Endothelial cell of umbilical vein (primary cell): ENCODE data around the gene MIA3. TPM values are rescaled to one million over a fixed set of nuclear protein-coding genes. Genes with fewer than 3 reads are reported as not detected.

Experiments used
- BruUV-seq: library from RNA; stranded (reverse); fragments of 400-500 nt; replicated peaks from 2 replicates; lab custom pipeline; 2021; lab: Mats Ljungman, UMichigan
- CTCF ChIA-PET: fragments of 300-600, 350-600 bp; sonication (Branson Sonifier 250); formaldehyde crosslinking; loops from one replicate; lab custom pipeline; 2021; ENCODE audit warnings: antibody characterized with exemption, inconsistent platforms; lab: Charles Lee
- POLR2A ChIA-PET: fragments of 300-600, 350-600 bp; sonication (Branson Sonifier 250); formaldehyde crosslinking; loops from one replicate; lab custom pipeline; 2021; ENCODE audit warnings: antibody characterized with exemption, inconsistent platforms; lab: Charles Lee
- DNase-seq: peaks from one replicate; pipeline ENCODE4 v3.0.0-alpha.2; 2011; ENCODE audit warnings: low read depth, low spot score
- FAIRE-seq: peaks from 2 replicates; lab custom pipeline; 2011; peaks lifted over from hg19 to GRCh38; lab: Jason Lieb, UNC
- H2AFZ ChIP-seq: 2 replicates; pipeline ENCODE4 v1.6.0; 2012; ENCODE audit warnings: low read depth, low read length, control low read depth, inconsistent platforms
- H3K27ac ChIP-seq: 2 replicates; pipeline ENCODE4 v1.5.1; 2011; ENCODE audit warnings: low read depth, mild to moderate bottlenecking, control low read depth, low read length, moderate library complexity; ENCODE audit not compliant: insufficient read depth
- H3K27me3 ChIP-seq, 2 experiments: 2 replicates each; pipeline versions ENCODE4 v1.6.0 to v1.6.1; 2011; ENCODE audit warnings: low read length in 2 of 2, mixed read lengths in 1 of 2; ENCODE audit not compliant: control insufficient read depth in 2 of 2, insufficient read depth in 2 of 2
- H3K36me3 ChIP-seq, 2 experiments: 2 replicates in 1 of 2; 3 replicates in 1 of 2; pipeline ENCODE4 v1.5.1; 2011; ENCODE audit warnings: low read length in 2 of 2, mild to moderate bottlenecking in 1 of 2, moderate library complexity in 1 of 2; ENCODE audit not compliant: control insufficient read depth in 2 of 2, insufficient read depth in 2 of 2; ENCODE audit errors: extremely low read depth in 1 of 2
- H3K4me1 ChIP-seq: 3 replicates; pipeline ENCODE4 v1.5.1; 2011; ENCODE audit warnings: mild to moderate bottlenecking, low read length; ENCODE audit not compliant: control insufficient read depth, insufficient read depth; ENCODE audit errors: extremely low read depth
- H3K4me2 ChIP-seq: 2 replicates; pipeline ENCODE4 v1.6.1; 2011; ENCODE audit warnings: low read length, control low read depth, mixed read lengths; ENCODE audit not compliant: insufficient read depth
- H3K4me3 ChIP-seq, 3 experiments: fragments of 200-600 bp in 1 of 3; sonication (generic), shearing (Covaris generic) in 1 of 3; replicated peaks in 1 of 3; 2 replicates each; pipeline ENCODE4 v1.5.1; 2011 to 2016; ENCODE audit warnings: control low read depth in 3 of 3, low read length in 3 of 3, mild to moderate bottlenecking in 2 of 3, inconsistent platforms in 1 of 3, low read depth in 1 of 3, moderate library complexity in 1 of 3; ENCODE audit not compliant: insufficient read depth in 1 of 3
- H3K79me2 ChIP-seq: 2 replicates; pipeline ENCODE4 v1.6.0; 2012; ENCODE audit warnings: low read length, inconsistent platforms; ENCODE audit not compliant: control insufficient read depth, insufficient read depth
- H3K9ac ChIP-seq: replicated peaks from 2 replicates; pipeline ENCODE3; 2011; ENCODE audit warnings: low read length, control low read depth; ENCODE audit not compliant: insufficient read depth; ENCODE audit errors: extremely low read depth
- H3K9me1 ChIP-seq: replicated peaks from 3 replicates; pipeline ENCODE4 v1.6.0; 2011; ENCODE audit warnings: mild to moderate bottlenecking, low read length; ENCODE audit not compliant: control insufficient read depth, insufficient read depth; ENCODE audit errors: extremely low read depth
- H3K9me3 ChIP-seq: replicated peaks from 2 replicates; pipeline ENCODE4 v1.5.1; 2012; ENCODE audit warnings: low read length, inconsistent platforms; ENCODE audit not compliant: control insufficient read depth, insufficient read depth
- H4K20me1 ChIP-seq: replicated peaks from 2 replicates; pipeline ENCODE3; 2011; ENCODE audit warnings: mild to moderate bottlenecking, low read length; ENCODE audit not compliant: control insufficient read depth, insufficient read depth; ENCODE audit errors: extremely low read depth
- CTCF ChIP-seq, 2 donors: IDR thresholded peaks; 1 replicate in 1 of 2; 2 replicates in 1 of 2; pipeline ENCODE4 v1.5.1; 2011; ENCODE audit warnings: low read length in 2 of 2, mild to moderate bottlenecking in 2 of 2, moderate library complexity in 2 of 2, control low read depth in 1 of 2, inconsistent platforms in 1 of 2, low read depth in 1 of 2; ENCODE audit not compliant: insufficient read depth in 1 of 2; ENCODE audit errors: extremely low read depth in 1 of 2
- FOS ChIP-seq: IDR thresholded peaks from 2 replicates; pipeline ENCODE4 v1.6.1; 2011; ENCODE audit warnings: mild to moderate bottlenecking, low read length, moderate library complexity, borderline replicate concordance; ENCODE audit not compliant: insufficient read depth
- GATA2 ChIP-seq: IDR thresholded peaks from 2 replicates; pipeline ENCODE4 v1.7.0; 2011; ENCODE audit warnings: low read depth, mild to moderate bottlenecking, moderate library complexity, mixed read lengths, low read length; ENCODE audit not compliant: insufficient read length, insufficient read depth
- dilution Hi-C: fragments of 300-500 bp; cut with MboI; formaldehyde crosslinking; loops from one replicate; pipeline ENCODE4 v1.15.0; 2019; ENCODE audit warnings: low sequenced_read_pairs; ENCODE audit not compliant: extremely low pct_ligation_motif_present
- intact Hi-C: fragments of 100-400 bp; cut with micrococcal nuclease; formaldehyde crosslinking; loops from one replicate; pipeline ENCODE4 v1.10.0; 2022
- polyA plus RNA-seq, 4 experiments: library from polyadenylated mRNA; depleted of rRNA in 3 of 4; stranded (reverse) in 3 of 4; unstranded in 1 of 4; fragments of >200 nt; gene quantifications; 2 replicates each; pipeline versions ENCODE4 v1.2.1 to v1.2.3, GENCODE V29; 2011 to 2012; ENCODE audit warnings: missing spikeins in 1 of 4
- total RNA-seq: library from RNA; stranded (reverse); gene quantifications from 2 replicates; pipeline ENCODE4 v1.2.3, GENCODE V29; 2021

MIA3 gene
- total and polyA plus RNA-seq, 2 donors (not counting 3 experiments of a cell fraction or from before 2014, with no cell fraction given): 63.7 to 108 TPM

- H3K4me3 ChIP-seq: no peak overlapping the region
- H3K79me2 ChIP-seq: no peaks in the 10 kb centered on the region
- dilution Hi-C loops (no loop called here), intact Hi-C loops (no loop called here)
- H3K9ac ChIP-seq: no peak overlapping the region
- TF ChIP-seq GATA2 (no peak), CTCF (IDR thresholded peaks at IDR 0.05; ENCODE audit: extremely low read depth in 1 of 2, insufficient read depth in 1 of 2, low read depth in 1 of 2, low read length in 2 of 2) (no peak), FOS (peak; percentile 61)
- H4K20me1 ChIP-seq: no peaks in the 10 kb centered on the region
- no peak overlapping the region for H3K27ac ChIP-seq
- no peak overlapping the region for H3K4me2 ChIP-seq
- peaks cover 4% of the 10 kb centered on the region for H3K4me1 ChIP-seq
- peaks cover 5 to 13% of the 10 kb centered on the region in 2 experiments for H3K36me3 ChIP-seq
- no peaks in the 10 kb centered on the region for H3K27me3 ChIP-seq
- H2AFZ ChIP-seq: no peak overlapping the region
- DNase-seq (peak; percentile 37), FAIRE-seq (peak; percentile 74)
- ChIA-PET POLR2A (no interaction called here), CTCF (interaction anchor here (1.3 to 2.7 kb wide), 2 partner anchors 9 to 162 kb away, joined by 5 to 13 read pairs; no protein-coding TSS in a partner anchor)
- H3K9me1 ChIP-seq: no peaks in the 10 kb centered on the region
- H3K9me3 ChIP-seq: no peaks in the 10 kb centered on the region
- BruUV-seq: no TSS peak
Observed at GRCh38 chr1:222627232-222627631, 9.3 kb downstream of the MIA3 start.

- Histone ChIP-seq H3K27ac (no peak overlapping the region), H3K4me1 (peaks cover 4% of the 10 kb centered on the region), H3K4me3 (no peak overlapping the region), H3K4me2 (no peak overlapping the region), H3K79me2 (no peaks in the 10 kb centered on the region), H3K27me3 (no peaks in the 10 kb centered on the region), H2AFZ (no peak overlapping the region), H3K9me1 (no peaks in the 10 kb centered on the region), H3K9me3 (no peaks in the 10 kb centered on the region), H3K9ac (no peak overlapping the region), H3K36me3 (peaks cover 9 to 11% of the 10 kb centered on the region in 2 experiments), H4K20me1 (no peaks in the 10 kb centered on the region)
- DNase-seq (no peak), FAIRE-seq (no peak)
- TF ChIP-seq CTCF (IDR thresholded peaks at IDR 0.05; ENCODE audit: extremely low read depth in 1 of 2, insufficient read depth in 1 of 2, low read depth in 1 of 2, low read length in 2 of 2): no peak
- POLR2A ChIA-PET: no interaction called here
- dilution Hi-C loops (no loop called here), intact Hi-C loops (no loop called here)
- BruUV-seq: no TSS peak
- CTCF ChIA-PET: no interaction called here
Observed at GRCh38 chr1:222629921-222630535, 12.1 kb downstream of the MIA3 start.
